ENCODE measurements around the gene EIF3B.
"Not testable (repeated sequence)": the region's sequence is repeated elsewhere in the genome, so short reads cannot be mapped to it uniquely, and the experiment has no call there.

The EIF3B gene

GRCh38 chr7:2350055-2350454 is 4.6 kb upstream of the EIF3B start:
- DNase-seq: no peak

DNA sequence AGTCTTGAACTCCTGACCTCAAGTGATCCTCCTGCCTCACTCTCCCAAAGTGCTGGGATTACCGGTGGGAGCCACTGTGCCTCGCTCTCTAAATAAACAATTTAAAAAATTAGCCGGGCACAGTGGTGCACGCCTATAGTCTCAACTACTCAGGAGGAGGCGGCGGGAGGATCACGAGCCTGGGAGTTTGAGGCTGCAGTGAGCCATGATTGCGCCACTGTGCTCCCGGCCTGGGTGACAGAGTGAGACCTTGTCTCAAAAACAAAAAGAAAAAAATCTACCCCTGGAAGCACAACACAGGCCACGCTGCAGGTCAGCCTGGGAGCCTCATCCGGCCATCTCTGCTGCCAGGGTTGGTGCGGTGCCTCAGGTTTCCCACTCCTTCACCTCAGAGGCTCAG is 3.8 kb upstream of the EIF3B start:
- no peak for DNase-seq

GRCh38 chr7:2353113-2353935 is 1.3 kb upstream of the EIF3B start:
- DNase-seq: no peak

DNA sequence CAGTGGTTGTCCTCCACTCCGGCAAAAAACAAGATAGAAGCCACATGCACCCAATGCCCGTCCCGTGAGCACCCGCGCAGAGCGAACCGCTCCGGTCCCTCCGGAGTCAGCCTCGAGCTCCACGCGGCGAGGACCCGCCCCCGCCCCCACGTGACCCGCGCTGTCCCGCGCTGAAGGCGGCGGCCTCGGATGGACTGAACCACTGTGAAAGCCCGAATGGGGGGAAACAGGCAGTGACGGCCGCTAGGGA is 766 bp upstream of the EIF3B start:
- DNase-seq: peak; percentile 75 to 86

GRCh38 chr7:2354939-2355704 is 495 bp downstream of the EIF3B start:
- DNase-seq: no peak

DNA sequence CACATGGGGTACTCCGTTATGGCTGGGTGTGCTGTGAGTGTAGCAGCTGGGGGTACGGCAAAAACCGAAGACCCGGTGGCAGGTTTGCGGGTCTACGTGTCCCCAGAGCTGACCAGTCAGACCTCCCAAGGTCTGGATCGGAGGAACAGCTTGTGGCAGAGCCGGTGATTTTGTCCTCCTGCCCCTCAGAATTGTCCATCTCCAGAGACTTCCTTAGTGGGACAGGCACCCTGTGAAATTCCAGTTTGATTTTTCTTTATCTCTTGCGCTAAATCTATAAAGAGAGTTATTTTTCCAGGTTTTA is 1.0 kb downstream of the EIF3B start:
- DNase-seq: no peak

GRCh38 chr7:2357165-2357564 is 2.5 kb downstream of the EIF3B start:
- no peak for DNase-seq

DNA sequence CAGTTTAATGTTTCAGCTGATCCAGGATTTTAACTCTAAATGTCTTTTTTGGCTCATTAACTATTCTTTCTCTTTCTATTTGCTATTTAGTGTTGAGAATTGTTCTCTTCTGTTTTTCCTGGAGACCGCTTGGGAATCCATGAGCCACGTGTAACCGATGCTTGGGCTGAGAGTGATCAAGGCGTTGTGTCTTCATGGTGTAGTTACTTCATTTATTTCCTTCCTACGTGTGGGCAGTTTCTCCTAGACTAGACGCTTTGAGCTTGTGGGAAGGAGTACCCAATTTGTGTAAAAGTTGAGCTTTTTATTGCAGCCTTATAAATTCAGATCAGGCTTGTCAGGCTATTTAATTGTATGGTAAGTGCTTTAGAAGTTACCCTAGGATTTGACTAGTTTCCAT is 2.9 kb downstream of the EIF3B start:
- DNase-seq: peak; percentile 57 to 74

GRCh38 chr7:2358968-2359527 is 4.4 kb downstream of the EIF3B start:
- DNase-seq: no peak

- DNase-seq: no peak
Observed at GRCh38 chr7:2359610-2360009, 5.0 kb downstream of the EIF3B start.

GRCh38 chr7:2360796-2361195 is 6.2 kb downstream of the EIF3B start:
- DNase-seq: no peak

GRCh38 chr7:2362385-2363088 is 7.9 kb downstream of the EIF3B start:
- no peak for DNase-seq

DNA sequence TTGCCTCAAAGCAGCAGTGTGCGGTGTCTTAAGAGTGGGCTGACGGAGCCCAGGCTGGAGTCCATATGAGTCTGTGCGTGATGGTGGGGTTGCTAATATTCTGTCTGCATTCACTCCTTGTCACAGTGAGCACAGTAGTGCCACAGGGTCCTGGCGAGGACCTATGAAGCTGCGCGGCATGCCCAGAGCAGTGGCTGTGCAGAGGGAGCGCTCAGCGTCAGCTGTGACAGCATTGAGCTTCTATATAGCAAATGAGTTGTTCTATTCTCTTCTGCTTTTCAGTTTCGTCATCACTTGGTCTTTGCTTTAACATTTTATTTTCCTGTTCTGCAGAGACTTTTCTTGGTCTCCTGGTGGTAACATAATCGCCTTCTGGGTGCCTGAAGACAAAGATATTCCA is 14.5 kb downstream of the EIF3B start:
- DNase-seq: no peak

GRCh38 chr7:2371329-2371728 is 16.7 kb downstream of the EIF3B start:
- DNase-seq: no peak

- no peak for DNase-seq
Observed at GRCh38 chr7:2372724-2373123, 18.1 kb downstream of the EIF3B start.

- no peak for DNase-seq
Observed at GRCh38 chr7:2373124-2373556, 18.5 kb downstream of the EIF3B start.

GRCh38 chr7:2373646-2374045 is 19.0 kb downstream of the EIF3B start:
- no peak for DNase-seq

- no peak for DNase-seq
Observed at GRCh38 chr7:2374401-2374800, 19.8 kb downstream of the EIF3B start.

DNA sequence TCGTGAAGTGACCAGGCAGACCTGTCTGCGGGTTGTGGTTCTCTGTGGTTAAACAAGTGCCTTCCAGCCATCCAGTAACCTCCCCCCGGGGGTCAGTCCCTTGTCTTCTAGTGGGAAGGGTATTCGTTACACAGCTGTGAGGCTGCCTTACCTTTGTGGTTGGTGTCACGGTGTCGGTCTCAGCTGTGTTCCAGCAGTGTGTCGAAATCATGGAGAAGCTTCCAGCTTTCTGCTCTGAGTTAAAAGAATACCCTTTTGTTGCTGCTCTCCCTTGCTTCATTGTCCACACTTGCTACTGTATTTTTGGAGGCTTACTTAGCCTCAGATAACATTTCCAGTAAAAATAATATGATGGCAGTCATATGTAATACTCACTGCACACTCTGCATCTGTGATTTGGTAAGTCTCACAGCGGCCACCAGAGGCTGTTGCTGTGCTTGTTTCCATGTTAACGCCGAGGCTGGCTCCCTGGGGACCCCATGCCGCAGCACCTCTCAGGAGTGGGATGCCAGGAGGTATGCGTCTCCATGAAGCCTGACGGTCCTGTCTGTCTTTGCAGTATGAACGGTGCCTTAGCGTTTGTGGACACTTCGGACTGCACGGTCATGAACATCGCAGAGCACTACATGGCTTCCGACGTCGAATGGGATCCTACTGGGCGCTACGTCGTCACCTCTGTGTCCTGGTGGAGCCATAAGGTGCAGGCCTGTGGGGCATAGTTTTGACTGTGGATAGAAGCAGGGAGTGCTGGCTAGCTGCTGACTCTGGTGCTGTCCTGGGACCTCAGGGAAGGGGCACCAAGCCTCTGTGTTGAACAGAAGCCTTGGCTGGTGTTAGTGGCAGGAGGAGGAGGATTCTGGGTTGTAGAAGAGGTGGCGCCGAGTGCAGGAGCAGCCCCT is 20.5 kb downstream of the EIF3B start:
- DNase-seq: no peak

- no peak for DNase-seq
Observed at GRCh38 chr7:2376351-2377154, 21.9 kb downstream of the EIF3B start.

DNA sequence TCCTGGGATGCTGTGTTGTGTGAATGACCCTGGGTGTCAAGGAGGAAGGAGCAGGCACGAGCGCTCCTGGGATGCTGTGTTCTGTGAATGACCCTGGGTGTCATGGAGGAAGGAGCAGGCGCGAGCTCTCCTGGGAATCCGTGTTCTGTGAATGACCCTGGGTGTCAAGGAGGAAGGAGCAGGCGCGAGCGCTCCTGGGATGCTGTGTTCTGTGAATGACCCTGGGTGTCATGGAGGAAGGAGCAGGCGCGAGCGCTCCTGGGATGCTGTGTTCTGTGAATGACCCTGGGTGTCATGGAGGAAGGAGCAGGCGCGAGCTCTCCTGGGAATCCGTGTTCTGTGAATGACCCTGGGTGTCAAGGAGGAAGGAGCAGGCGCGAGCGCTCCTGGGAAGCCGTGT is 22.9 kb downstream of the EIF3B start:
- DNase-seq: not testable (repeated sequence)

- not testable (repeated sequence) for DNase-seq
Observed at GRCh38 chr7:2378125-2378524, 23.5 kb downstream of the EIF3B start.
